Neural progenitor cell (in vitro differentiated cells): ENCODE measurements around the gene SCGB1D4. TPM values are rescaled to one million over a fixed set of nuclear protein-coding genes. Genes with fewer than 3 reads are reported as not detected.

Source experiments
- DNase-seq: peaks from one replicate; pipeline ENCODE4 v3.0.0-alpha.2; 2016; ENCODE audit warnings: low spot score
- H2AFZ ChIP-seq: fragments of 200-600 bp; sonication (generic); replicated peaks from 2 replicates; pipeline ENCODE4 v1.6.1; 2016; ENCODE audit warnings: antibody characterized with exemption
- H3F3A ChIP-seq: fragments of 200-600 bp; sonication (generic); 2 replicates; pipeline ENCODE4 v1.6.1; 2016; ENCODE audit warnings: antibody characterized with exemption, low read depth
- H3K27ac ChIP-seq: fragments of 200-600 bp; sonication (generic); 2 replicates; pipeline ENCODE4 v1.5.1; 2016; ENCODE audit warnings: mild to moderate bottlenecking
- H3K27me3 ChIP-seq: fragments of 200-600 bp; sonication (generic); 2 replicates; pipeline ENCODE4 v1.6.1; 2016; ENCODE audit warnings: mild to moderate bottlenecking, moderate library complexity
- H3K36me3 ChIP-seq: fragments of 200-600 bp; sonication (generic); 2 replicates; pipeline ENCODE4 v1.5.1; 2016
- H3K4me1 ChIP-seq: fragments of 200-600 bp; sonication (generic); 2 replicates; pipeline ENCODE4 v1.6.1; 2016; ENCODE audit warnings: mixed run types
- H3K4me2 ChIP-seq: fragments of 200-600 bp; sonication (generic); 2 replicates; pipeline ENCODE4 v1.6.1; 2016
- H3K4me3 ChIP-seq: fragments of 200-600 bp; sonication (generic); 2 replicates; pipeline ENCODE4 v1.5.1; 2016
- H3K79me2 ChIP-seq: fragments of 200-600 bp; sonication (generic); 2 replicates; pipeline ENCODE4 v1.6.1; 2016; ENCODE audit warnings: low read depth
- H3K9ac ChIP-seq: fragments of 200-600 bp; sonication (generic); 2 replicates; pipeline ENCODE4 v1.6.1; 2016
- H3K9me3 ChIP-seq: fragments of 200-600 bp; sonication (generic); 2 replicates; pipeline ENCODE4 v1.5.1; 2016; ENCODE audit warnings: low read depth
- H4K20me1 ChIP-seq: fragments of 200-600 bp; sonication (generic); 2 replicates; pipeline ENCODE4 v1.6.1; 2016; ENCODE audit warnings: low read depth
- H3K27ac Mint-ChIP-seq: 3 replicates; pipeline ENCODE4 v1.8.0; 2021; ENCODE audit warnings: mixed read lengths
- H3K27me3 Mint-ChIP-seq: 2 replicates; pipeline ENCODE4 v1.8.0; 2022; ENCODE audit warnings: low read depth, mild to moderate bottlenecking, inconsistent platforms, moderate library complexity, mixed read lengths; ENCODE audit not compliant: insufficient read depth
- H3K36me3 Mint-ChIP-seq: 3 replicates; pipeline ENCODE4 v1.8.0; 2021; ENCODE audit warnings: mixed read lengths
- H3K4me1 Mint-ChIP-seq: 3 replicates; pipeline ENCODE4 v1.8.0; 2021; ENCODE audit warnings: mixed read lengths
- H3K4me3 Mint-ChIP-seq: 3 replicates; pipeline ENCODE4 v1.8.0; 2021; ENCODE audit warnings: mild to moderate bottlenecking, moderate library complexity, mixed read lengths
- H3K9me3 Mint-ChIP-seq: 3 replicates; pipeline ENCODE4 v1.8.0; 2020; ENCODE audit warnings: mixed read lengths
- CTCF ChIP-seq: fragments of 200-600 bp; sonication (generic); IDR thresholded peaks from 2 replicates; pipeline ENCODE4 v1.5.1; 2017; ENCODE audit warnings: antibody characterized with exemption, mild to moderate bottlenecking
- EZH2 ChIP-seq: fragments of 200-600 bp; sonication (generic); IDR thresholded peaks from 2 replicates; pipeline ENCODE4 v1.6.1; 2017; ENCODE audit warnings: antibody characterized with exemption, mild to moderate bottlenecking, moderate library complexity
- EZH2phosphoT487 ChIP-seq: fragments of 200-600 bp; sonication (generic); IDR thresholded peaks from 2 replicates; pipeline ENCODE4 v1.6.1; 2017; ENCODE audit warnings: antibody characterized with exemption
- total RNA-seq: library from RNA; depleted of rRNA; stranded (reverse); fragments of >200 nt; gene quantifications from 2 replicates; pipeline ENCODE4 v1.2.3, GENCODE V29; 2015; ENCODE audit warnings: low replicate concordance

SCGB1D4 gene
- total RNA-seq, 1 donor from 2014 or later = not detected

GRCh38 chr11:62324731-62325556 is 26.1 kb upstream of the SCGB1D4 start:
- Mint-ChIP-seq H3K4me1 (peaks cover 33% of the 10 kb centered on the region), H3K27ac (peak overlapping the region; percentile 54), H3K9me3 (peaks cover under 1% of the 10 kb centered on the region), H3K36me3 (peaks cover under 1% of the 10 kb centered on the region), H3K27me3 (peaks cover 3% of the 10 kb centered on the region), H3K4me3 (peak overlapping the region; percentile 8)
- H2AFZ ChIP-seq = peak overlapping the region; percentile 11
- peaks cover 7% of the 10 kb centered on the region for H3F3A ChIP-seq
- H3K9me3 ChIP-seq = no peaks in the 10 kb centered on the region
- no peak overlapping the region for H3K4me2 ChIP-seq
- H3K27ac ChIP-seq = no peak overlapping the region
- no peak overlapping the region for H3K9ac ChIP-seq
- H4K20me1 ChIP-seq = no peaks in the 10 kb centered on the region
- DNase-seq = peak; percentile 84
- no peaks in the 10 kb centered on the region for H3K4me1 ChIP-seq
- no peaks in the 10 kb centered on the region for H3K36me3 ChIP-seq
- H3K27me3 ChIP-seq = peaks cover 3% of the 10 kb centered on the region
- no peak overlapping the region for H3K4me3 ChIP-seq
- H3K79me2 ChIP-seq = no peaks in the 10 kb centered on the region
- TF ChIP-seq EZH2 = no peak
- TF ChIP-seq CTCF = peak; percentile 91
- TF ChIP-seq EZH2phosphoT487 = no peak

DNA sequence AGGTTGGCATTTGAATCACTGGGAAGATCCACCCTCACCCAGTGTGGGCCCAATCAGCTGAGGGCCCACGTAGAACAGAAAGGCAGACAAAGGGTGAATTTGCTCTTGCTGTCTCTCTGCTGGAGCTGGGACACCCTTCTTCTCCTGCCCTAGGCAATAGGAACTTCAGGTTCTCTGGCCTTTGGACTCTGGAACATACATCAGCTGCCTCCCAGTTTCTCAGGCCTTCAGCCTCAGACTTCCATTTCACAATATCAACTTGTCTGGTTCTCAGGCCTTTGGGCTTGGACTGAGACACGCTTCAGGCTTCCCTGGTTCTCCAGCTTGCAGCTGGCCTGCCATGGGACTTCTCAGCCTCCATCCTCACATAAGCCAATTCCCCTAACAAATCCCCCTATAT is 23.6 kb upstream of the SCGB1D4 start:
- Mint-ChIP-seq H3K4me1 (peaks cover 33% of the 10 kb centered on the region), H3K4me3 (no peak overlapping the region), H3K27me3 (peaks cover 2% of the 10 kb centered on the region), H3K36me3 (no peaks in the 10 kb centered on the region), H3K9me3 (no peaks in the 10 kb centered on the region), H3K27ac (no peak overlapping the region)
- Histone ChIP-seq H3K27me3 (peaks cover 3% of the 10 kb centered on the region), H2AFZ (no peak overlapping the region), H3K4me2 (no peak overlapping the region), H3K4me1 (no peaks in the 10 kb centered on the region), H3K27ac (no peak overlapping the region), H3K79me2 (no peaks in the 10 kb centered on the region), H3K36me3 (no peaks in the 10 kb centered on the region), H3K9ac (no peak overlapping the region), H3K9me3 (no peaks in the 10 kb centered on the region), H3K4me3 (no peak overlapping the region), H3F3A (peaks cover 7% of the 10 kb centered on the region), H4K20me1 (no peaks in the 10 kb centered on the region)
- TF ChIP-seq CTCF = no peak
- TF ChIP-seq EZH2phosphoT487 = no peak
- TF ChIP-seq EZH2 = no peak
- DNase-seq = no peak

GRCh38 chr11:62315431-62315830 is 16.6 kb upstream of the SCGB1D4 start:
- no peaks in the 10 kb centered on the region for H3K36me3 Mint-ChIP-seq

More at GRCh38 chr11:62315431-62315830, 16.6 kb upstream of the SCGB1D4 start:
- H3K27me3 Mint-ChIP-seq = peaks cover 26% of the 10 kb centered on the region
- DNase-seq = no peak
- no peaks in the 10 kb centered on the region for H3K79me2 ChIP-seq
- H3K27ac Mint-ChIP-seq = no peak overlapping the region
- no peaks in the 10 kb centered on the region for H4K20me1 ChIP-seq
- no peaks in the 10 kb centered on the region for H3K4me1 ChIP-seq
- H3F3A ChIP-seq = no peaks in the 10 kb centered on the region
- H3K4me3 Mint-ChIP-seq = no peak overlapping the region
- TF ChIP-seq CTCF = no peak
- no peak for TF ChIP-seq EZH2phosphoT487
- TF ChIP-seq EZH2 = no peak
- no peaks in the 10 kb centered on the region for H3K9me3 ChIP-seq
- no peak overlapping the region for H3K4me3 ChIP-seq
- no peaks in the 10 kb centered on the region for H3K9me3 Mint-ChIP-seq
- no peaks in the 10 kb centered on the region for H3K27me3 ChIP-seq
- H3K4me2 ChIP-seq = no peak overlapping the region
- no peak overlapping the region for H2AFZ ChIP-seq
- H3K36me3 ChIP-seq = no peaks in the 10 kb centered on the region
- H3K27ac ChIP-seq = no peak overlapping the region
- no peak overlapping the region for H3K9ac ChIP-seq
- H3K4me1 Mint-ChIP-seq = no peaks in the 10 kb centered on the region
